Measurements from ENCODE around the gene TLX3.

DNA sequence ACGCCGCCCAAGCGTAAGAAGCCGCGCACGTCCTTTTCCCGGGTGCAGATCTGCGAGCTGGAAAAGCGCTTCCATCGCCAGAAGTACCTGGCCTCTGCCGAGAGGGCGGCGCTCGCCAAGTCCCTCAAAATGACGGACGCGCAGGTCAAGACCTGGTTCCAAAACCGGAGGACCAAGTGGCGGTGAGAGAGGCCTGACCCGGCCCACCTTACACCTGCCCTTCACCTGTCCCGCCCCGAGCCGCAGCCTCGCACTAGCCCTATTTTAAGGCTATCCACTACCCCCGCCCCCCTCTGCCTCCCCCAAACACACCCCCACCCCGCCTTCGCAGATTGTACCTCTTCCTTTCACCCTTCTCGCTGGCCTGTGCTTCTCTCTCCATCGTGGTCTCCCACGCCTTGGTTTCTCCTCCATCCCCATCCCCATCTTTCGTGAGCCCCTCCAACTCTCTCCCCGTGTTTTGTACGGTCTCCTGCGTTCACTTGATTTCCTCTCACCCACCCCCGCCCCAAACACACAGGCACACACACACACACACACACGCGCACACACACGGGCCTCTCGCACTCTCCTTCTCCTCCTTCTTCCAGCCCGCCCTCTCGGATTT lies 1.3 kb downstream of the TLX3 start:
- TF ChIP-seq POLR2A (IDR thresholded peaks at IDR 0.05; ENCODE audit: low read depth) (no peak), CTCF (IDR thresholded peaks at IDR 0.05) (peak in 1 of 3 experiments; percentile 15), POLR2AphosphoS5 (IDR thresholded peaks at IDR 0.05) (no peak)

Measured in esophagus muscularis mucosa (tissue), 3 donors.